ENCODE results near the gene UBE2G1.

Gene UBE2G1

GRCh38 chr17:4334332-4334731 lies 32.1 kb downstream of the UBE2G1 start:
- Histone ChIP-seq H3K27me3 (replicated peaks in 2 of 5; ENCODE audit: control insufficient read depth in 4 of 5, insufficient read depth in 5 of 5, low read length in 4 of 5) (no peaks in the 10 kb centered on the region), H3K27ac (ENCODE audit: insufficient read depth in 1 of 2, low read depth in 1 of 2, low read length in 2 of 2, poor library complexity in 1 of 2, severe bottlenecking in 2 of 2) (no peak overlapping the region), H3K9me3 (ENCODE audit: control extremely low read depth in 1 of 5, control insufficient read depth in 4 of 5, insufficient read depth in 2 of 5, low read depth in 1 of 5, low read length in 4 of 5) (no peaks in the 10 kb centered on the region), H3K36me3 (ENCODE audit: control insufficient read depth in 4 of 4, insufficient read depth in 4 of 4, low read length in 3 of 4) (no peaks in the 10 kb centered on the region), H3K4me1 (ENCODE audit: control extremely low read depth in 1 of 4, control insufficient read depth in 4 of 4, insufficient read depth in 4 of 4, low read length in 3 of 4) (peaks cover 0 to 4% (median 0%) of the 10 kb centered on the region in 4 experiments), H3K4me3 (ENCODE audit: control insufficient read depth in 1 of 7, extremely low read depth in 1 of 7, insufficient read depth in 4 of 7, low read depth in 2 of 7, low read length in 6 of 7) (no peak overlapping the region)
- WGBS (ENCODE audit: insufficient coverage): 100% methylated on average over 5 of the region's 6 CpGs
- CTCF ChIA-PET: no interaction called here
- no peak for DNase-seq
- POLR2A ChIA-PET: interaction anchor here (1.0 kb wide), 1 partner anchor 12 kb away, joined by 3 read pairs; no protein-coding TSS in a partner anchor

- ChIA-PET POLR2A (interaction anchor here (0.5 kb wide), 1 partner anchor 18 kb away, joined by 4 read pairs; no protein-coding TSS in a partner anchor), CTCF (interaction anchor here (1.6 kb wide), 1 partner anchor 13 kb away, joined by 4 read pairs; no protein-coding TSS in a partner anchor)
- H3K4me3 ChIP-seq (ENCODE audit: control insufficient read depth in 1 of 7, extremely low read depth in 1 of 7, insufficient read depth in 4 of 7, low read depth in 2 of 7, low read length in 6 of 7): no peak overlapping the region
- DNase-seq: no peak
- H3K36me3 ChIP-seq (ENCODE audit: control insufficient read depth in 4 of 4, insufficient read depth in 4 of 4, low read length in 3 of 4): peaks cover 0 to under 1% (median 0%) of the 10 kb centered on the region in 4 experiments
- no peak overlapping the region for H3K27ac ChIP-seq (ENCODE audit: insufficient read depth in 1 of 2, low read depth in 1 of 2, low read length in 2 of 2, poor library complexity in 1 of 2, severe bottlenecking in 2 of 2)
- peaks cover 0 to 4% (median 0%) of the 10 kb centered on the region in 4 experiments for H3K4me1 ChIP-seq (ENCODE audit: control extremely low read depth in 1 of 4, control insufficient read depth in 4 of 4, insufficient read depth in 4 of 4, low read length in 3 of 4)
- no peaks in the 10 kb centered on the region for H3K9me3 ChIP-seq (ENCODE audit: control extremely low read depth in 1 of 5, control insufficient read depth in 4 of 5, insufficient read depth in 2 of 5, low read depth in 1 of 5, low read length in 4 of 5)
- 96% methylated on average over 7 of the region's 9 CpGs for WGBS (ENCODE audit: insufficient coverage)
- H3K27me3 ChIP-seq (replicated peaks in 2 of 5; ENCODE audit: control insufficient read depth in 4 of 5, insufficient read depth in 5 of 5, low read length in 4 of 5): no peaks in the 10 kb centered on the region
Measured at GRCh38 chr17:4333041-4333440, 33.4 kb downstream of the UBE2G1 start.

- WGBS (ENCODE audit: insufficient coverage): 96% methylated on average over 6 of the region's 6 CpGs
- H3K36me3 ChIP-seq (ENCODE audit: control insufficient read depth in 4 of 4, insufficient read depth in 4 of 4, low read length in 3 of 4): peaks cover 4 to 5% (median 4%) of the 10 kb centered on the region in 4 experiments
- no peaks in the 10 kb centered on the region for H3K27me3 ChIP-seq (replicated peaks in 2 of 5; ENCODE audit: control insufficient read depth in 4 of 5, insufficient read depth in 5 of 5, low read length in 4 of 5)
- no peak overlapping the region for H3K4me3 ChIP-seq (ENCODE audit: control insufficient read depth in 1 of 7, extremely low read depth in 1 of 7, insufficient read depth in 4 of 7, low read depth in 2 of 7, low read length in 6 of 7)
- ChIA-PET POLR2A (interaction anchor here (0.5 kb wide), 1 partner anchor 18 kb away, joined by 4 read pairs; no protein-coding TSS in a partner anchor), CTCF (interaction anchor here (1.6 kb wide), 1 partner anchor 13 kb away, joined by 4 read pairs; no protein-coding TSS in a partner anchor)
- no peak overlapping the region for H3K27ac ChIP-seq (ENCODE audit: insufficient read depth in 1 of 2, low read depth in 1 of 2, low read length in 2 of 2, poor library complexity in 1 of 2, severe bottlenecking in 2 of 2)
- H3K4me1 ChIP-seq (ENCODE audit: control extremely low read depth in 1 of 4, control insufficient read depth in 4 of 4, insufficient read depth in 4 of 4, low read length in 3 of 4): peaks cover 0 to 4% (median 0%) of the 10 kb centered on the region in 4 experiments
- no peak for DNase-seq
- no peaks in the 10 kb centered on the region for H3K9me3 ChIP-seq (ENCODE audit: control extremely low read depth in 1 of 5, control insufficient read depth in 4 of 5, insufficient read depth in 2 of 5, low read depth in 1 of 5, low read length in 4 of 5)
Measured at GRCh38 chr17:4332296-4332970, 34.0 kb downstream of the UBE2G1 start.

DNA sequence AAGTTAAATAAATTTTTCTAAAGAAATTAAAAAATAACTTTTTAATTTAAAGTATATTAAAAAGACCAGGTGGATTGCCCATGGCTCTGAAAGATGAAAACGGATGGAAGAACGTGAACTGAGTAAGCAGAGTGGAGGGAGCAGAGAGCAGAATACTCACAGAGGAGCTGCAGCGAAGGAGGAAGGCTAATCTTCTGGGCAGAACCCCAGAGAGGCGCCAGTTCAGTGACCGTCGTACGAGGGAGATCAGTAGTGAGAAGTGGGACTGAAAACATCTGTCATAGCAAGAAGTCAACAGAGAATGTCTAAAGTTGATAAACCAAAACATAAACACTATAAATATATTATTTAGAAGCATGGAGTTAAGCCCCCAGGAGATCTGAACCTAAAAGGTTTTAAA lies 34.9 kb downstream of the UBE2G1 start:
- no peak overlapping the region for H3K4me3 ChIP-seq (ENCODE audit: control insufficient read depth in 1 of 7, extremely low read depth in 1 of 7, insufficient read depth in 4 of 7, low read depth in 2 of 7, low read length in 6 of 7)

DNA sequence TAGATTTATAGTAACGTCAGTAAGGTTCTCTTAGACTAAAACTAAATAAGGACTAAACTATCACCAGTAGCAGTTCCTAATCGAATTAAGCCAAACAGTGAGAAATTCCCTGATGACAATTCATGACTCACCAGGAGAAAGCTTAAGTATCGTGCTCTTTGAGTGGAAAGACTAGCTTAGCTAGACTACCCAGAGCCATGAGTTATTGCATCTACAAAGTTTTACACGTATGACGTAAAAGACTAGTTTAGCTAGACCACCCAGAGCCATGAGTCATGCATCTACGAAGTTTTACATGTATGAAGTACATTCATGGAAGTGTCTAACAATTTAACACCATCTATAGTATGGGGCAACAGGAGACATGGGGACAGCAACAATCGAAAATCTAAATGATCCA lies 36.6 kb downstream of the UBE2G1 start:
- peak in 1 of 3 donors; percentile 11 for DNase-seq
- POLR2A ChIA-PET: no interaction called here
- no peaks in the 10 kb centered on the region for H3K27me3 ChIP-seq (replicated peaks in 2 of 5; ENCODE audit: control insufficient read depth in 4 of 5, insufficient read depth in 5 of 5, low read length in 4 of 5)
- no peak overlapping the region for H3K27ac ChIP-seq (ENCODE audit: insufficient read depth in 1 of 2, low read depth in 1 of 2, low read length in 2 of 2, poor library complexity in 1 of 2, severe bottlenecking in 2 of 2)
- peaks cover 3 to 14% (median 5%) of the 10 kb centered on the region in 5 experiments for H3K9me3 ChIP-seq (ENCODE audit: control extremely low read depth in 1 of 5, control insufficient read depth in 4 of 5, insufficient read depth in 2 of 5, low read depth in 1 of 5, low read length in 4 of 5)
- H3K4me1 ChIP-seq (ENCODE audit: control extremely low read depth in 1 of 4, control insufficient read depth in 4 of 4, insufficient read depth in 4 of 4, low read length in 3 of 4): peaks cover 0 to 4% (median 0%) of the 10 kb centered on the region in 4 experiments
- WGBS (ENCODE audit: insufficient coverage): 90% methylated on average over 5 of the region's 7 CpGs
- H3K36me3 ChIP-seq (ENCODE audit: control insufficient read depth in 4 of 4, insufficient read depth in 4 of 4, low read length in 3 of 4): peaks cover 5 to 10% (median 7%) of the 10 kb centered on the region in 4 experiments
- H3K4me3 ChIP-seq (ENCODE audit: control insufficient read depth in 1 of 7, extremely low read depth in 1 of 7, insufficient read depth in 4 of 7, low read depth in 2 of 7, low read length in 6 of 7): no peak overlapping the region
- CTCF ChIA-PET: no interaction called here

More for the DNA sequence above, 34.9 kb downstream of the UBE2G1 start:
- peaks cover 5 to 7% (median 6%) of the 10 kb centered on the region in 4 experiments for H3K36me3 ChIP-seq (ENCODE audit: control insufficient read depth in 4 of 4, insufficient read depth in 4 of 4, low read length in 3 of 4)
- no peaks in the 10 kb centered on the region for H3K27me3 ChIP-seq (replicated peaks in 2 of 5; ENCODE audit: control insufficient read depth in 4 of 5, insufficient read depth in 5 of 5, low read length in 4 of 5)
- H3K9me3 ChIP-seq (ENCODE audit: control extremely low read depth in 1 of 5, control insufficient read depth in 4 of 5, insufficient read depth in 2 of 5, low read depth in 1 of 5, low read length in 4 of 5): peaks cover 0 to 1% (median 0%) of the 10 kb centered on the region in 5 experiments
- no peak overlapping the region for H3K27ac ChIP-seq (ENCODE audit: insufficient read depth in 1 of 2, low read depth in 1 of 2, low read length in 2 of 2, poor library complexity in 1 of 2, severe bottlenecking in 2 of 2)
- peak in 1 of 3 donors; percentile 34 for DNase-seq
- POLR2A ChIA-PET: no interaction called here
- CTCF ChIA-PET: no interaction called here
- H3K4me1 ChIP-seq (ENCODE audit: control extremely low read depth in 1 of 4, control insufficient read depth in 4 of 4, insufficient read depth in 4 of 4, low read length in 3 of 4): peaks cover 0 to 4% (median 0%) of the 10 kb centered on the region in 4 experiments
- 92% methylated on average over 2 of the region's 7 CpGs for WGBS (ENCODE audit: insufficient coverage)

DNA sequence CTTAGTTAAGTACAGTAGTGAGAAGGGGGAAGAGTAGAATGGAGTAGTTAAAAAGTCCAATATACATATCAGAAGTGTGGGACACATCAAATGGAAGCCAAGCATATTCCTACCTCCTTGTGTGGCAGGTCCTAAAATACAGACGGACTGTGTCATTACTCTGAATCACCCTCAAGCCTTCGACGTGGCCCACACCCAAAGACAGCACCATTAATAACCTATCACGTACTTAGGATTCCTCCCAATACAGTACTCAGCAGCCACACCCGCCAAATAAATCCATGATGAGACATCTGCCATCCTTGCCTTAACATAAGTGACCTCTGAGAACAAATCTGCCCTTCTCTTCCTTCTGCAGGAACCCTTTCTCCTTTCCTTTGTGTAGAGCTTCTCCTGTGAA lies 38.9 kb downstream of the UBE2G1 start:
- WGBS (ENCODE audit: insufficient coverage): 98% methylated on average over 5 of the region's 5 CpGs
- Histone ChIP-seq H3K36me3 (ENCODE audit: control insufficient read depth in 4 of 4, insufficient read depth in 4 of 4, low read length in 3 of 4) (peaks cover 6 to 10% (median 7%) of the 10 kb centered on the region in 4 experiments), H3K4me3 (ENCODE audit: control insufficient read depth in 1 of 7, extremely low read depth in 1 of 7, insufficient read depth in 4 of 7, low read depth in 2 of 7, low read length in 6 of 7) (no peak overlapping the region), H3K27ac (ENCODE audit: insufficient read depth in 1 of 2, low read depth in 1 of 2, low read length in 2 of 2, poor library complexity in 1 of 2, severe bottlenecking in 2 of 2) (no peak overlapping the region), H3K9me3 (ENCODE audit: control extremely low read depth in 1 of 5, control insufficient read depth in 4 of 5, insufficient read depth in 2 of 5, low read depth in 1 of 5, low read length in 4 of 5) (peaks cover 3 to 14% (median 5%) of the 10 kb centered on the region in 5 experiments), H3K4me1 (ENCODE audit: control extremely low read depth in 1 of 4, control insufficient read depth in 4 of 4, insufficient read depth in 4 of 4, low read length in 3 of 4) (peaks cover 0 to 4% (median 0%) of the 10 kb centered on the region in 4 experiments), H3K27me3 (replicated peaks in 2 of 5; ENCODE audit: control insufficient read depth in 4 of 5, insufficient read depth in 5 of 5, low read length in 4 of 5) (no peaks in the 10 kb centered on the region)
- POLR2A ChIA-PET: no interaction called here
- DNase-seq: no peak
- CTCF ChIA-PET: no interaction called here

GRCh38 chr17:4326608-4327007 lies 39.9 kb downstream of the UBE2G1 start:
- Histone ChIP-seq H3K4me3 (ENCODE audit: control insufficient read depth in 1 of 7, extremely low read depth in 1 of 7, insufficient read depth in 4 of 7, low read depth in 2 of 7, low read length in 6 of 7) (no peak overlapping the region), H3K4me1 (ENCODE audit: control extremely low read depth in 1 of 4, control insufficient read depth in 4 of 4, insufficient read depth in 4 of 4, low read length in 3 of 4) (no peaks in the 10 kb centered on the region), H3K27me3 (replicated peaks in 2 of 5; ENCODE audit: control insufficient read depth in 4 of 5, insufficient read depth in 5 of 5, low read length in 4 of 5) (no peaks in the 10 kb centered on the region), H3K9me3 (ENCODE audit: control extremely low read depth in 1 of 5, control insufficient read depth in 4 of 5, insufficient read depth in 2 of 5, low read depth in 1 of 5, low read length in 4 of 5) (peaks cover 3 to 14% (median 5%) of the 10 kb centered on the region in 5 experiments), H3K36me3 (ENCODE audit: control insufficient read depth in 4 of 4, insufficient read depth in 4 of 4, low read length in 3 of 4) (peaks cover 6 to 13% (median 7%) of the 10 kb centered on the region in 4 experiments), H3K27ac (ENCODE audit: insufficient read depth in 1 of 2, low read depth in 1 of 2, low read length in 2 of 2, poor library complexity in 1 of 2, severe bottlenecking in 2 of 2) (no peak overlapping the region)
- ChIA-PET CTCF (no interaction called here), POLR2A (no interaction called here)
- DNase-seq: no peak
- 89% methylated on average over 1 of the region's 2 CpGs for WGBS (ENCODE audit: insufficient coverage)

Data from common myeloid progenitor, CD34-positive (primary cell).